HG03095 (cell line): ENCODE measurements around the gene TBC1D25.
A peak's percentile ranks its signal among the peaks of the same experiment; 100 is the strongest.
"Not testable (repeated sequence)": the region's sequence is repeated elsewhere in the genome, so short reads cannot be mapped to it uniquely, and the experiment has no call there.

ENCODE experiments used
- ATAC-seq: cut with Tn5 transposase; IDR thresholded peaks from one replicate; pipeline ENCODE4 v1.9.1; 2021; ENCODE audit warnings: moderate library complexity; ENCODE audit not compliant: unreplicated experiment

TBC1D25 gene

GRCh38 chrX:48514868-48515460 is 24.6 kb upstream of the TBC1D25 start:
- no peak for ATAC-seq

- ATAC-seq, result no peak
Measured at GRCh38 chrX:48515842-48516241, 23.7 kb upstream of the TBC1D25 start.

GRCh38 chrX:48516285-48516684 is 23.2 kb upstream of the TBC1D25 start:
- no peak for ATAC-seq

GRCh38 chrX:48516987-48517386 is 22.5 kb upstream of the TBC1D25 start:
- no peak for ATAC-seq

- not testable (repeated sequence) for ATAC-seq
Measured at GRCh38 chrX:48519481-48519880, 20.0 kb upstream of the TBC1D25 start.

- no peak for ATAC-seq
Measured at GRCh38 chrX:48520455-48520854, 19.1 kb upstream of the TBC1D25 start.

- no peak for ATAC-seq
Measured at GRCh38 chrX:48520976-48521352, 18.6 kb upstream of the TBC1D25 start.

GRCh38 chrX:48521353-48522243 is 17.9 kb upstream of the TBC1D25 start, which contains the start of gene EBP:
EBP (plus strand) TSS chrX:48521808; CDS start chrX:48523772, 1,964 bp downstream.
- ATAC-seq, result peak; percentile 88

- ATAC-seq, result no peak
Measured at GRCh38 chrX:48522291-48522690, 17.2 kb upstream of the TBC1D25 start.

- no peak for ATAC-seq
Measured at GRCh38 chrX:48523682-48524081, 15.8 kb upstream of the TBC1D25 start.

GRCh38 chrX:48525853-48526252 is 13.7 kb upstream of the TBC1D25 start:
- ATAC-seq, result not testable (repeated sequence)

GRCh38 chrX:48530736-48531135 is 8.8 kb upstream of the TBC1D25 start:
- no peak for ATAC-seq

- no peak for ATAC-seq
Measured at GRCh38 chrX:48531358-48531959, 8.1 kb upstream of the TBC1D25 start.

- no peak for ATAC-seq
Measured at GRCh38 chrX:48532161-48532560, 7.4 kb upstream of the TBC1D25 start.

GRCh38 chrX:48533165-48533564 is 6.3 kb upstream of the TBC1D25 start:
- no peak for ATAC-seq

- ATAC-seq, result no peak
Measured at GRCh38 chrX:48538641-48539344, 721 bp upstream of the TBC1D25 start.

GRCh38 chrX:48540028-48540375 is 488 bp downstream of the TBC1D25 start:
- peak; percentile 25 for ATAC-seq

GRCh38 chrX:48540480-48540879 is 966 bp downstream of the TBC1D25 start:
- ATAC-seq, result no peak

- ATAC-seq, result no peak
Measured at GRCh38 chrX:48541140-48541814, 1.8 kb downstream of the TBC1D25 start.

- ATAC-seq, result no peak
Measured at GRCh38 chrX:48548871-48549270, 9.4 kb downstream of the TBC1D25 start.
